ENCODE measurements around the gene PDE6G. TPM values are rescaled to one million over a fixed set of nuclear protein-coding genes. Genes with fewer than 3 reads are reported as not detected.

PDE6G gene
- total RNA-seq, 1 donor from 2014 or later, result 1.3 TPM

- no peak for DNase-seq (ENCODE audit: low read depth in 2 of 2)
Measured at GRCh38 chr17:81662002-81662401, 5.7 kb upstream of the PDE6G start.

- DNase-seq (ENCODE audit: low read depth in 2 of 2), result no peak
Measured at GRCh38 chr17:81660441-81660840, 4.1 kb upstream of the PDE6G start.

GRCh38 chr17:81659038-81659437, 2.7 kb upstream of the PDE6G start:
- no peak for DNase-seq (ENCODE audit: low read depth in 2 of 2)

- DNase-seq (ENCODE audit: low read depth in 2 of 2), result peak in 1 of 2 donors; percentile 31
Measured at GRCh38 chr17:81656835-81657234, 493 bp upstream of the PDE6G start.

GRCh38 chr17:81655378-81656117, 794 bp downstream of the PDE6G start:
- no peak for DNase-seq (ENCODE audit: low read depth in 2 of 2)

- DNase-seq (ENCODE audit: low read depth in 2 of 2), result no peak
Measured at GRCh38 chr17:81652906-81653771, 3.2 kb downstream of the PDE6G start.

- no peak for DNase-seq (ENCODE audit: low read depth in 2 of 2)
Measured at GRCh38 chr17:81651692-81652091, 4.7 kb downstream of the PDE6G start.

- no peak for DNase-seq (ENCODE audit: low read depth in 2 of 2)
Measured at GRCh38 chr17:81650951-81651350, 5.4 kb downstream of the PDE6G start.

- DNase-seq (ENCODE audit: low read depth in 2 of 2), result no peak
Measured at GRCh38 chr17:81648707-81649085, 7.6 kb downstream of the PDE6G start.

GRCh38 chr17:81648013-81648706, 8.2 kb downstream of the PDE6G start:
- DNase-seq (ENCODE audit: low read depth in 2 of 2), result no peak

GRCh38 chr17:81647640-81648012, 8.7 kb downstream of the PDE6G start:
- DNase-seq (ENCODE audit: low read depth in 2 of 2), result no peak

GRCh38 chr17:81646869-81647600, 9.3 kb downstream of the PDE6G start:
- DNase-seq (ENCODE audit: low read depth in 2 of 2), result no peak

GRCh38 chr17:81644976-81645952, 11.1 kb downstream of the PDE6G start:
- no peak for DNase-seq (ENCODE audit: low read depth in 2 of 2)

GRCh38 chr17:81644496-81644895, 11.8 kb downstream of the PDE6G start:
- DNase-seq (ENCODE audit: low read depth in 2 of 2), result no peak

- no peak for DNase-seq (ENCODE audit: low read depth in 2 of 2)
Measured at GRCh38 chr17:81641825-81642489, 14.4 kb downstream of the PDE6G start.

GRCh38 chr17:81640011-81640410, 16.3 kb downstream of the PDE6G start:
- DNase-seq (ENCODE audit: low read depth in 2 of 2), result no peak

GRCh38 chr17:81638683-81639082, 17.7 kb downstream of the PDE6G start:
- no peak for DNase-seq (ENCODE audit: low read depth in 2 of 2)

GRCh38 chr17:81636505-81637288, 19.6 kb downstream of the PDE6G start, which contains the start of the genes NPLOC4 and TSPAN10:
Gene NPLOC4 (minus strand): TSS chr17:81637112. CDS start chr17:81636930, 182 bp downstream.
Gene TSPAN10 (plus strand): TSS chr17:81637196. CDS start chr17:81642413, 5,217 bp downstream.
- peak; percentile 52 to 81 for DNase-seq (ENCODE audit: low read depth in 2 of 2)
